H9 (cell line): Measurements from ENCODE around the gene LY6G5C. TPM values are rescaled to one million over a fixed set of nuclear protein-coding genes. Genes with fewer than 3 reads are reported as not detected.

ENCODE experiments used
- DNase-seq: peaks from one replicate; pipeline ENCODE4 v3.0.0-alpha.2; 2017
- H2AFZ ChIP-seq: one replicate; pipeline ENCODE4 v1.6.1; 2013; ENCODE audit warnings: mild to moderate bottlenecking, low read length, control low read depth, moderate library complexity
- H2AK5ac ChIP-seq: 2 replicates; pipeline ENCODE4 v1.6.1; 2013; ENCODE audit warnings: low read length, control low read depth, mixed read lengths; ENCODE audit not compliant: insufficient read length
- H2BK120ac ChIP-seq: one replicate; pipeline ENCODE4 v1.6.1; 2013; ENCODE audit warnings: low read depth, mild to moderate bottlenecking, low read length, control low read depth, inconsistent platforms; ENCODE audit not compliant: poor library complexity, severe bottlenecking
- H2BK12ac ChIP-seq: 2 replicates; pipeline ENCODE4 v1.6.1; 2013; ENCODE audit warnings: low read length, control low read depth, mixed read lengths, low read depth; ENCODE audit not compliant: insufficient read length
- H2BK15ac ChIP-seq: 2 replicates; pipeline ENCODE4 v1.6.1; 2013; ENCODE audit warnings: low read depth, low read length, control low read depth
- H2BK20ac ChIP-seq: one replicate; pipeline ENCODE4 v1.6.1; 2013; ENCODE audit warnings: low read depth, mild to moderate bottlenecking, low read length, control low read depth, inconsistent platforms; ENCODE audit not compliant: poor library complexity, severe bottlenecking
- H2BK5ac ChIP-seq: 2 replicates; pipeline ENCODE4 v1.6.1; 2013; ENCODE audit warnings: low read length, control low read depth, mixed read lengths; ENCODE audit not compliant: insufficient read length
- H3K14ac ChIP-seq: 2 replicates; pipeline ENCODE4 v1.6.1; 2013; ENCODE audit warnings: low read length, control low read depth; ENCODE audit not compliant: insufficient read depth
- H3K18ac ChIP-seq: 2 replicates; pipeline ENCODE4 v1.6.1; 2013; ENCODE audit warnings: low read depth, mild to moderate bottlenecking, mixed read lengths, low read length, control low read depth; ENCODE audit not compliant: insufficient read length
- H3K23ac ChIP-seq: 2 replicates; pipeline ENCODE4 v1.6.1; 2013; ENCODE audit warnings: low read length, control low read depth, mixed read lengths, low read depth; ENCODE audit not compliant: insufficient read length
- H3K23me2 ChIP-seq: 2 replicates; pipeline ENCODE4 v1.6.1; 2013; ENCODE audit warnings: low read depth, mild to moderate bottlenecking, mixed read lengths, low read length, control low read depth; ENCODE audit not compliant: insufficient read length, poor library complexity, severe bottlenecking
- H3K27ac ChIP-seq: 2 replicates; pipeline ENCODE4 v1.5.1; 2013; ENCODE audit warnings: low read length, control low read depth, mixed read lengths, low read depth; ENCODE audit not compliant: insufficient read length
- H3K27me3 ChIP-seq: 2 replicates; pipeline ENCODE4 v1.6.1; 2013; ENCODE audit warnings: low read length, control low read depth, inconsistent platforms; ENCODE audit not compliant: insufficient read depth
- H3K4ac ChIP-seq: 2 replicates; pipeline ENCODE4 v1.6.1; 2013; ENCODE audit warnings: low read depth, mild to moderate bottlenecking, control low read depth, inconsistent platforms, low read length, moderate library complexity
- H3K4me1 ChIP-seq: 2 replicates; pipeline ENCODE4 v1.6.1; 2013; ENCODE audit warnings: low read length, control low read depth, inconsistent platforms; ENCODE audit not compliant: insufficient read depth
- H3K4me2 ChIP-seq: 2 replicates; pipeline ENCODE4 v1.6.1; 2013; ENCODE audit warnings: low read length, control low read depth, mixed read lengths; ENCODE audit not compliant: insufficient read length, insufficient read depth
- H3K56ac ChIP-seq: 2 replicates; pipeline ENCODE4 v1.6.1; 2013; ENCODE audit warnings: low read depth, mild to moderate bottlenecking, mixed read lengths, low read length, control low read depth; ENCODE audit not compliant: insufficient read length
- H3K79me1 ChIP-seq: 2 replicates; pipeline ENCODE4 v1.6.1; 2013; ENCODE audit warnings: low read depth, mild to moderate bottlenecking, moderate library complexity, low read length, control low read depth, inconsistent platforms; ENCODE audit not compliant: insufficient read depth, poor library complexity, severe bottlenecking
- H3K79me2 ChIP-seq: 2 replicates; pipeline ENCODE4 v1.6.1; 2013; ENCODE audit warnings: low read length, control low read depth, inconsistent platforms; ENCODE audit not compliant: insufficient read depth
- H3K9ac ChIP-seq: 2 replicates; pipeline ENCODE4 v1.6.1; 2013; ENCODE audit warnings: low read length, control low read depth, mixed read lengths; ENCODE audit not compliant: insufficient read length; ENCODE audit errors: extremely low read depth
- H3K9me3 ChIP-seq: one replicate; pipeline ENCODE4 v1.6.1; 2013; ENCODE audit warnings: low read depth, low read length, inconsistent platforms; ENCODE audit not compliant: control insufficient read depth
- H3T11ph ChIP-seq: one replicate; pipeline ENCODE4 v1.6.1; 2013; ENCODE audit warnings: mild to moderate bottlenecking, low read length, control low read depth, inconsistent platforms
- H4K20me1 ChIP-seq: one replicate; pipeline ENCODE4 v1.6.1; 2013; ENCODE audit not compliant: control insufficient read depth, insufficient read length, insufficient read depth
- H4K5ac ChIP-seq: 2 replicates; pipeline ENCODE4 v1.6.1; 2013; ENCODE audit warnings: low read depth, mild to moderate bottlenecking, mixed read lengths, low read length, control low read depth; ENCODE audit not compliant: insufficient read length
- H4K8ac ChIP-seq: replicated peaks from 2 replicates; pipeline ENCODE4 v1.6.1; 2013; ENCODE audit warnings: low read length, control low read depth, mixed read lengths, low read depth; ENCODE audit not compliant: insufficient read length
- H4K91ac ChIP-seq: 2 replicates; pipeline ENCODE4 v1.6.1; 2013; ENCODE audit warnings: low read depth, mild to moderate bottlenecking, moderate library complexity, mixed read lengths, low read length, control low read depth; ENCODE audit not compliant: insufficient read length
- H3K27ac Mint-ChIP-seq, 3 experiments: 2 replicates in 2 of 3; 3 replicates in 1 of 3; pipeline ENCODE4 v1.8.0; 2020 to 2021; ENCODE audit warnings: mixed read lengths in 3 of 3, mild to moderate bottlenecking in 1 of 3, moderate library complexity in 1 of 3
- H3K27me3 Mint-ChIP-seq: 2 replicates; pipeline ENCODE4 v1.8.0; 2021; ENCODE audit warnings: low read depth, mild to moderate bottlenecking, moderate library complexity, mixed read lengths
- H3K36me3 Mint-ChIP-seq, 3 experiments: 2 replicates in 2 of 3; 3 replicates in 1 of 3; pipeline ENCODE4 v1.8.0; 2020 to 2021; ENCODE audit warnings: low read depth in 3 of 3, mixed read lengths in 3 of 3; ENCODE audit not compliant: insufficient read depth in 1 of 3
- H3K4me1 Mint-ChIP-seq, 2 experiments: 2 replicates each; pipeline ENCODE4 v1.8.0; 2020; ENCODE audit warnings: mixed read lengths in 2 of 2
- H3K4me3 Mint-ChIP-seq, 2 experiments: 2 replicates in 1 of 2; 3 replicates in 1 of 2; pipeline ENCODE4 v1.8.0; 2020 to 2021; ENCODE audit warnings: mild to moderate bottlenecking in 2 of 2, mixed read lengths in 2 of 2, moderate library complexity in 1 of 2
- H3K9me3 Mint-ChIP-seq, 2 experiments: 2 replicates in 1 of 2; 3 replicates in 1 of 2; pipeline ENCODE4 v1.8.0; 2020; ENCODE audit warnings: mild to moderate bottlenecking in 2 of 2, mixed read lengths in 2 of 2, moderate library complexity in 1 of 2
- CTCF ChIP-seq: fragments of 200-600 bp; sonication (generic); conservative IDR thresholded peaks from 3 replicates; pipeline ENCODE4 v1.8.0; 2021; ENCODE audit warnings: antibody characterized with exemption, mild to moderate bottlenecking
- WGBS: extraction: QIAGEN DNeasy Blood & Tissue Kit; methylation state at CpG from one replicate; pipeline ENCODE4 v1.1.7; 2013; ENCODE audit warnings: missing lambda C conversion rate, low lambda C conversion rate, mixed read lengths; ENCODE audit not compliant: insufficient read length; ENCODE audit errors: extremely low coverage; 5-methylcytosine and 5-hydroxymethylcytosine counted together
- total RNA-seq: library from RNA; stranded (reverse); gene quantifications from 2 replicates; pipeline ENCODE4 v1.2.1, GENCODE V29; 2021

Gene LY6G5C
- total RNA-seq, 1 experiment from 2014 or later = 2.2 TPM

- Histone ChIP-seq H2AFZ (no peak within 1 kb of the TSS), H2BK15ac (no peak within 1 kb of the TSS), H2BK120ac (no peak within 1 kb of the TSS), H3K56ac (no peak within 1 kb of the TSS), H2BK5ac (no peak within 1 kb of the TSS), H3K9ac (no peak within 1 kb of the TSS), H3K79me1 (peaks cover 5% of the 10 kb centered on the region), H3K18ac (no peak within 1 kb of the TSS), H4K8ac (no peak within 1 kb of the TSS), H3K4me2 (no peak within 1 kb of the TSS), H2BK20ac (no peak within 1 kb of the TSS), H3T11ph (no peak within 1 kb of the TSS), H3K27ac (no peak within 1 kb of the TSS), H4K5ac (no peak within 1 kb of the TSS), H3K4me1 (peaks cover 4% of the 10 kb centered on the region; the same call in 1 of the 2 replicates), H3K4ac (no peak within 1 kb of the TSS), H4K20me1 (no peaks in the 10 kb centered on the region), H4K91ac (no peak within 1 kb of the TSS), H3K9me3 (no peaks in the 10 kb centered on the region), H3K79me2 (peaks cover 2% of the 10 kb centered on the region; the same call in 1 of the 2 replicates), H3K23me2 (peaks cover 6% of the 10 kb centered on the region), H2AK5ac (no peak within 1 kb of the TSS), H3K27me3 (no peaks in the 10 kb centered on the region), H3K23ac (no peak within 1 kb of the TSS), H3K14ac (no peak within 1 kb of the TSS), H2BK12ac (no peak within 1 kb of the TSS)
- Mint-ChIP-seq H3K27me3 (peaks cover 3% of the 10 kb centered on the region; the same call in 1 of the 2 replicates), H3K4me1 (peaks cover 18 to 21% of the 10 kb centered on the region in 2 experiments), H3K36me3 (no peaks in the 10 kb centered on the region), H3K4me3 (no peak within 1 kb of the TSS), H3K27ac (peak within 1 kb of the TSS in 1 of 3 experiments; percentile 54; a peak in 1 of 7 replicates), H3K9me3 (no peaks in the 10 kb centered on the region; a peak in 1 of 5 replicates)
- no CpG with 5 or more reads among the region's 3 CpGs for whole genome bisulfite sequencing
- no peak for TF ChIP-seq CTCF
- no peak for DNase-seq
Observed at GRCh38 chr6:31706599-31706998, 25.7 kb upstream of the LY6G5C start, which contains the start of gene LY6G6F. LY6G6F (plus strand) TSS chr6:31706866; CDS start chr6:31706907, 41 bp downstream.
